Activated T-cell treated with anti-CD3 and anti-CD28 coated beads, Interleukin-2, amount 50 U/mL, for 72 hours (primary cell): ENCODE results near the gene TSPO2. TPM values are rescaled to one million over a fixed set of nuclear protein-coding genes. Genes with fewer than 3 reads are reported as not detected.

Experiments
- ATAC-seq, 2 donors: fragments of 150-1000 bp; cut with Tn5 transposase; replicated peaks in 1 of 2; 2 replicates each; pipeline ENCODE4 v1.10.0; 2021; ENCODE audit warnings: moderate library complexity in 2 of 2, mild to moderate bottlenecking in 1 of 2
- DNase-seq, 2 donors: peaks; one replicate each; pipeline ENCODE4 v3.0.0; 2021 to 2022; ENCODE audit warnings: mixed read lengths in 1 of 2
- H3K27ac Mint-ChIP-seq: one replicate; pipeline ENCODE4 v1.8.0; 2022; ENCODE audit warnings: mild to moderate bottlenecking, moderate library complexity, mixed read lengths
- H3K27me3 Mint-ChIP-seq: one replicate; pipeline ENCODE4 v1.8.0; 2022; ENCODE audit warnings: low read depth, mixed read lengths
- H3K36me3 Mint-ChIP-seq, 2 donors: one replicate each; pipeline ENCODE4 v1.8.0; 2022; ENCODE audit warnings: mixed read lengths in 2 of 2, mild to moderate bottlenecking in 1 of 2; ENCODE audit not compliant: insufficient read depth in 2 of 2
- H3K4me1 Mint-ChIP-seq: one replicate; pipeline ENCODE4 v1.8.0; 2022; ENCODE audit warnings: low read depth, mixed read lengths
- H3K4me3 Mint-ChIP-seq, 2 donors: one replicate each; pipeline ENCODE4 v1.8.0; 2022; ENCODE audit warnings: mild to moderate bottlenecking in 2 of 2, mixed read lengths in 2 of 2, moderate library complexity in 2 of 2
- H3K9me3 Mint-ChIP-seq, 2 donors: one replicate each; pipeline ENCODE4 v1.8.0; 2022; ENCODE audit warnings: mixed read lengths in 2 of 2
- total RNA-seq, 2 donors: library from RNA; stranded (reverse); gene quantifications; one replicate each; pipeline ENCODE4 v1.2.3, GENCODE V29; 2022

Gene TSPO2
- total RNA-seq, 2 donors from 2014 or later = not detected

GRCh38 chr6:41077536-41077935, 35.3 kb downstream of the TSPO2 start:
- Mint-ChIP-seq H3K27me3 (no peaks in the 10 kb centered on the region), H3K4me1 (peaks cover 67% of the 10 kb centered on the region), H3K36me3 (peaks cover 7 to 19% of the 10 kb centered on the region in 2 donors), H3K9me3 (no peaks in the 10 kb centered on the region), H3K4me3 (no peak overlapping the region), H3K27ac (peak overlapping the region; percentile 4)
- ATAC-seq (no peak), DNase-seq (no peak)

GRCh38 chr6:41078101-41078500, 35.8 kb downstream of the TSPO2 start:
- H3K27ac Mint-ChIP-seq = no peak overlapping the region
- peaks cover 71% of the 10 kb centered on the region for H3K4me1 Mint-ChIP-seq
- ATAC-seq = no peak
- no peak overlapping the region for H3K4me3 Mint-ChIP-seq
- H3K27me3 Mint-ChIP-seq = no peaks in the 10 kb centered on the region
- H3K36me3 Mint-ChIP-seq = peaks cover 7 to 20% of the 10 kb centered on the region in 2 donors
- DNase-seq = no peak
- no peaks in the 10 kb centered on the region for H3K9me3 Mint-ChIP-seq

DNA sequence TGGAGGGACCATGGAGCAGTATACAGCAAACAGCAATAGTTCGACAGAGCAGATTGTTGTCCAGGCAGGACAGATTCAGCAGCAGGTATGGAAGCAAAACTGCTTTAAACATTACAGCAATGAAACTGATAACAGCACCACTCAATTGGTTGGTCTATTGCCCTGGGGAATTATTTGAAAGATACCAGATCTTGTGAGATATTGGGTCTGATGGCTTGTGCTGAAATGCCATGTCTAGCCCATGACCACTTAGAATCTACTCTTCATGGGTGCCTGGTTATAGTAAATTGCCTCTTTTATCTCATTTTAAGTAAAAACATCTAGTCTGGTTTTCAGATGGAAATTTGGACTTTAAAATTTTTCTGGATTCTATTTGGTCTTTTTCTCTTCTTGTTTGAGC, 36.8 kb downstream of the TSPO2 start:
- no peak for DNase-seq
- peaks cover 2 to 16% of the 10 kb centered on the region in 2 donors for H3K36me3 Mint-ChIP-seq
- no peaks in the 10 kb centered on the region for H3K27me3 Mint-ChIP-seq
- peaks cover 73% of the 10 kb centered on the region for H3K4me1 Mint-ChIP-seq
- H3K4me3 Mint-ChIP-seq = peak overlapping the region in 1 of 2 donors; percentile 8
- no peak for ATAC-seq
- peak overlapping the region; percentile 85 for H3K27ac Mint-ChIP-seq
- no peaks in the 10 kb centered on the region for H3K9me3 Mint-ChIP-seq

DNA sequence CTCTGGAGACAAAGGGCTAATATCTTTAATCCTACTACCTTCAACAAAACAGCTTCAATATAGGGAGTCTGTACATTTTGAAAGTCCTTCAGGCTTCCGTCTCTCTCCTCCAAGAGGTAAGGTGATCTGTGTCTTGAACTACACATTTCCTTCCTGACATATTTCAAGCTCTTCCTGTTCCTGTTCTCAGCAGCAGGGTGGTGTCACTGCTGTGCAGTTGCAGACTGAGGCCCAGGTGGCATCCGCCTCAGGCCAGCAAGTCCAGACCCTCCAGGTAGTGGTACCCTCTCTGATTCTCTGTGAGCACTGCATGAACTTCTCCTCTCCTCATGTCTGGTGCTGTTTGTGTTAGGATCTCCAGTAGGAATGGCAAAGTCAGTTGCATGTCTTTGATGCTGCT, 38.4 kb downstream of the TSPO2 start:
- DNase-seq = peak in 1 of 2 donors; percentile 12
- Mint-ChIP-seq H3K4me1 (peaks cover 57% of the 10 kb centered on the region), H3K9me3 (no peaks in the 10 kb centered on the region), H3K4me3 (peak overlapping the region; percentile 64 to 76), H3K27me3 (no peaks in the 10 kb centered on the region), H3K36me3 (peaks cover 3 to 15% of the 10 kb centered on the region in 2 donors), H3K27ac (peak overlapping the region; percentile 94)
- ATAC-seq = peak; percentile 29 to 64

- Mint-ChIP-seq H3K9me3 (no peaks in the 10 kb centered on the region), H3K36me3 (peaks cover 5 to 19% of the 10 kb centered on the region in 2 donors), H3K4me1 (peaks cover 38% of the 10 kb centered on the region), H3K4me3 (no peak overlapping the region), H3K27ac (no peak overlapping the region), H3K27me3 (no peaks in the 10 kb centered on the region)
- DNase-seq (no peak), ATAC-seq (no peak)
Measured at GRCh38 chr6:41083072-41083471, 40.8 kb downstream of the TSPO2 start.

- no peak overlapping the region for H3K27ac Mint-ChIP-seq
- peaks cover 3 to 21% of the 10 kb centered on the region in 2 donors for H3K36me3 Mint-ChIP-seq
- peaks cover 26% of the 10 kb centered on the region for H3K4me1 Mint-ChIP-seq
- DNase-seq (no peak), ATAC-seq (no peak)
- no peaks in the 10 kb centered on the region for H3K9me3 Mint-ChIP-seq
- no peak overlapping the region for H3K4me3 Mint-ChIP-seq
- no peaks in the 10 kb centered on the region for H3K27me3 Mint-ChIP-seq
Measured at GRCh38 chr6:41085182-41085581, 42.9 kb downstream of the TSPO2 start.

DNA sequence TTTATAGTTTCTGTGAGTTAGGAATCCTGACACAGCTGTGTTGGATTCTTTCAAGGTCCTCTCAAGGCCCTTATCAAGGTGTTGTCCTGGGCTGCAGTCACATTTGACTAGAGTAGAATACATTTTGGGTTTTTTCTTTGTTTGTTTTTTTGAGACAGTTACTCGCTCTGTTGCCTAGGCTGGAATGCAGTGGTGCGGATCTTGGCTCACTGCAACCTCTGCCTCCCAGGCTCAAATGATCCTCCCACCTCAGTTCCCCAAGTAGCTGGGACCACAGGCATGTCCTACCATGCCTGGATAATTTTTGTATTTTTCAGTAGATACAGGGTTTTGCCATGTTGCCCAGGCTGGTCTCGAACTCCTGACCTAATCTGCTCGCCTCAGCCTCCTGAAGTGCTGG, 46.2 kb downstream of the TSPO2 start:
- Mint-ChIP-seq H3K27me3 (no peaks in the 10 kb centered on the region), H3K27ac (no peak overlapping the region), H3K9me3 (no peaks in the 10 kb centered on the region), H3K4me3 (no peak overlapping the region), H3K4me1 (peaks cover 5% of the 10 kb centered on the region), H3K36me3 (peaks cover 3 to 13% of the 10 kb centered on the region in 2 donors)
- DNase-seq (no peak), ATAC-seq (no peak)

DNA sequence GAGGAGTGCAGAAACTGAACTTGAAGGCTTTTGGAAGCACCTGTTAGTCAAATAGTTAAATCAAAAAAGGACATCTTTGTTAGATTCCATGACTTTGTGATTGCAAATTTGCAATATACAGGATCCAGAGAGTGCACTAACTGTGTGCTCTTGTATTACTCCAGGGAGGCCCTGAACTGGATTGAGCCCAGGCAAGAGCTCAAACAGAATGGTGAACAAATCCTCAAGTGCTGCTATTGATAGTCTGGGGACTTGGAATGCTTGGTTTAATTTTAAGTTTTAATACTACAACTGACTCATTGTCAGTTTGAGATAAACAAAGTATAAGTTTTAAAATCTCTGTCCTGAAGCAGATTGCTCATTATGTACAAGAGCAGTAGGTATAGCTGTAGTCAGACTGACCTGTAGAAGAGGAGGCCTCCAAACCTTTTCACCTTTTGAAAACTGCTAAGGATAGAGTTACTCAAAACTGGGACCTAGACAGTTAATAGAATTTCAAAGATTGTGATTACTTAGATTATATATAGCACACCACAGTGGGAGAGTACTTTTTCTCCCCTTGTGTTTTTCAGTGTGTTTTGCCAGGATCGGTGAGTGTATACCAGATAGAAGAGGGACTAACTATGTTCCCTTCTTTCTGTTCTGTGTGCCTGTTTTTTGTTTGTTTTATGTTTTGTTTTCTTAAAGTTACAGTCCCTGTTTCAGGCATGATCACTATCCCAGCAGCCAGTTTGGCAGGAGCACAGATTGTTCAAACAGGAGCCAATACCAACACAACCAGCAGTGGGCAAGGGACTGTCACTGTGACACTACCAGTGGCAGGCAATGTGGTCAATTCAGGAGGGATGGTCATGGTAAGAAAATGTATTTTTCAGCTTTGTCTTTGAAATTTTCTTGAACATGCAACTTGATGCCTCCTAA, 48.8 kb downstream of the TSPO2 start:
- H3K4me1 Mint-ChIP-seq = no peaks in the 10 kb centered on the region
- H3K27me3 Mint-ChIP-seq = no peaks in the 10 kb centered on the region
- H3K36me3 Mint-ChIP-seq = peaks cover 5 to 20% of the 10 kb centered on the region in 2 donors
- no peak for ATAC-seq
- DNase-seq = no peak
- no peaks in the 10 kb centered on the region for H3K9me3 Mint-ChIP-seq
- no peak overlapping the region for H3K27ac Mint-ChIP-seq
- no peak overlapping the region for H3K4me3 Mint-ChIP-seq

DNA sequence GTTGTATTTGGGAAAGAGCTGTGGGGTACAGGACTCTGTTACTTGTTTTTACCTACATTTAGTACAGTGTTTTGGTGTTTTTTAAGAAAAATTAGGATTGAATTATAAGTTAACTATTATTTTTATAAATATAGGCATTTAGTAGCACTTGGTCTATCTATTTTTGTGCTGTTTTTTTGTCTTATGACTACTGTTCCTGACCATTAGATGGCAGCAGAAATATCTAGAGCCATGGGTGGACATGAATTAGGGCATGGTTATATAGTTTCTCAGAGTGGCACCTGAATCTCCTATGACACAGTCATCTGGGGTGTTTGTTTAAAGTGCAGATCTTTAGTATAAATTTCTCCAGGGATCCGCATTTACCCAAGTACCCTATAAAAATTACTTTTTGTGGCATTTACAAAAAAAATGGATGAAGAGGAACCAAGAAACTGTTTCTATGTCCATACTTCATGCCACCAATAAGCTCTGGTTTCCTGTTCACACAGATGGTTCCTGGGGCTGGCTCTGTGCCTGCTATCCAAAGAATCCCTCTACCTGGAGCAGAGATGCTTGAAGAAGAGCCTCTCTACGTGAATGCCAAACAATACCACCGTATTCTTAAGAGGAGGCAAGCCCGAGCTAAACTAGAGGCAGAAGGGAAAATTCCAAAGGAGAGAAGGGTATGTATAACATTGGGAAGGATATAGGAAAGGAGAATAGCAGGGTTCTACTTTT, 50.3 kb downstream of the TSPO2 start:
- no peak overlapping the region for H3K27ac Mint-ChIP-seq
- H3K4me1 Mint-ChIP-seq = no peaks in the 10 kb centered on the region
- H3K36me3 Mint-ChIP-seq = peaks cover 10 to 20% of the 10 kb centered on the region in 2 donors

GRCh38 chr6:41093729-41094128, 51.5 kb downstream of the TSPO2 start:
- DNase-seq = no peak
- no peaks in the 10 kb centered on the region for H3K4me1 Mint-ChIP-seq

More for the DNA sequence above, 50.3 kb downstream of the TSPO2 start:
- no peaks in the 10 kb centered on the region for H3K27me3 Mint-ChIP-seq
- no peaks in the 10 kb centered on the region for H3K9me3 Mint-ChIP-seq
- ATAC-seq (no peak), DNase-seq (no peak)
- H3K4me3 Mint-ChIP-seq = no peak overlapping the region

More at GRCh38 chr6:41093729-41094128, 51.5 kb downstream of the TSPO2 start:
- Mint-ChIP-seq H3K4me3 (no peak overlapping the region), H3K36me3 (peaks cover 10 to 24% of the 10 kb centered on the region in 2 donors), H3K27ac (no peak overlapping the region), H3K27me3 (no peaks in the 10 kb centered on the region), H3K9me3 (no peaks in the 10 kb centered on the region)
- ATAC-seq = no peak

Other genes with a start within 250 kb of the TSPO2 start
- 1 to 10 TPM; 4.0 to 5.5 TPM for gene UNC5CL, start 3.2 kb upstream of the TSPO2 start, total RNA-seq
- gene APOBEC2, start 10.7 kb downstream of the TSPO2 start, total RNA-seq = not detected
- 10 to 100 TPM; 62.7 to 73.1 TPM for gene OARD1, start 29.9 kb downstream of the TSPO2 start, total RNA-seq
- gene NFYA, start 30.5 kb downstream of the TSPO2 start, total RNA-seq = 10 to 100 TPM; 32.4 to 34.4 TPM
- not detected for gene TREML1, start 111.9 kb downstream of the TSPO2 start, total RNA-seq
- not detected for gene TREM2, start 120.6 kb downstream of the TSPO2 start, total RNA-seq
- gene TREML2, start 158.7 kb downstream of the TSPO2 start, total RNA-seq = 10 to 100 TPM in 1 of 2 donors, 1 to 10 TPM in 1; 8.8 to 15.0 TPM
- gene TREML4, start 185.9 kb downstream of the TSPO2 start, total RNA-seq = not detected
- 1 to 10 TPM in 1 of 2 donors, under 1 TPM in 1; 0.38 to 1.5 TPM for gene TREM1, start 244.2 kb downstream of the TSPO2 start, total RNA-seq